HEK293 (cell line): ENCODE results near the gene TMEM178A.

ENCODE experiments used
- TCF7L2 ChIP-seq: IDR thresholded peaks from 2 replicates; pipeline ENCODE4 v1.6.1; 2011; ENCODE audit warnings: low read depth, mild to moderate bottlenecking, inconsistent platforms, low read length, moderate library complexity, borderline replicate concordance
- ZBTB26 ChIP-seq: fragments of 450-650 bp; formaldehyde crosslinking; optimal IDR thresholded peaks from 2 replicates; pipeline ENCODE3; 2016; ENCODE audit warnings: missing biosample characterization, mild to moderate bottlenecking, missing genetic modification characterization
- ZNF311 ChIP-seq: fragments of 450-650 bp; formaldehyde crosslinking; IDR thresholded peaks from 2 replicates; pipeline ENCODE4 v1.5.1; 2017; ENCODE audit warnings: missing biosample characterization, missing genetic modification characterization, borderline replicate concordance
- ZNF660 ChIP-seq: fragments of 450-650 bp; IDR thresholded peaks from 2 replicates; pipeline ENCODE4 v1.5.1; 2018; ENCODE audit warnings: missing biosample characterization, mild to moderate bottlenecking, missing genetic modification characterization
- ZNF830 ChIP-seq: fragments of 450-650 bp; IDR thresholded peaks from 2 replicates; pipeline ENCODE4 v1.5.0; 2018; ENCODE audit warnings: missing biosample characterization, missing genetic modification characterization, low read depth, mild to moderate bottlenecking, moderate library complexity
- TF ChIP-seq, protein P1 (sequence below): sonication (generic); formaldehyde crosslinking; IDR thresholded peaks from 2 replicates; pipeline ENCODE4 v1.8.1; 2022; ENCODE audit warnings: mild to moderate bottlenecking, moderate library complexity, missing genetic modification reagents
- TF ChIP-seq, protein P2 (sequence below): IDR thresholded peaks from 2 replicates; pipeline ENCODE4 v1.6.1; 2011; ENCODE audit warnings: mild to moderate bottlenecking, low read depth, low read length, borderline replicate concordance
- TF ChIP-seq, protein P3 (sequence below): fragments of 450-650 bp; formaldehyde crosslinking; IDR thresholded peaks from 2 replicates; pipeline ENCODE4 v1.5.1; 2016; ENCODE audit warnings: missing biosample characterization, missing genetic modification characterization

DNA sequence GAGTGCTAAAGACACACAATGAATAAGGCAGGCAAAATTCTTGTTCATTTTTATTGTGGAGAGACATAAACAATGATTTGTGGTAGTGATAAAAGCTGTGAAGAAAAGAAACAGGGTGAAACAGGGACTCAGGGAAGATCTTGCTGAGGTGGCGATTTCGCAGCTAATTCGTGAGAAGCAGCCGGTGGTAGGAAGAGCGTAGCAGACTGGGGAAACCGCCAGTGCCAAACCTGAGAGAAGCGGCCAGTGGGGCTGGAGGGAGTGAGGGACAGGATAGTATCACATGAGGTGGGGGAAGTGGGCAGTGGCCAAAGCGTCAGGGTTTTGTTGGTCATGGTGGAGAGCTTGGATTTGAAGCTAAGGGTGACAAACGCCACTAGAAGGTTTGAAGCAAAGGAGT, 42.3 kb downstream of the TMEM178A start:
- TF ChIP-seq, protein P1, sequence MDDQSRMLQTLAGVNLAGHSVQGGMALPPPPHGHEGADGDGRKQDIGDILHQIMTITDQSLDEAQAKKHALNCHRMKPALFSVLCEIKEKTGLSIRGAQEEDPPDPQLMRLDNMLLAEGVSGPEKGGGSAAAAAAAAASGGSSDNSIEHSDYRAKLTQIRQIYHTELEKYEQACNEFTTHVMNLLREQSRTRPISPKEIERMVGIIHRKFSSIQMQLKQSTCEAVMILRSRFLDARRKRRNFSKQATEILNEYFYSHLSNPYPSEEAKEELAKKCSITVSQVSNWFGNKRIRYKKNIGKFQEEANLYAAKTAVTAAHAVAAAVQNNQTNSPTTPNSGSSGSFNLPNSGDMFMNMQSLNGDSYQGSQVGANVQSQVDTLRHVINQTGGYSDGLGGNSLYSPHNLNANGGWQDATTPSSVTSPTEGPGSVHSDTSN: no peak
- TF ChIP-seq, protein P2, sequence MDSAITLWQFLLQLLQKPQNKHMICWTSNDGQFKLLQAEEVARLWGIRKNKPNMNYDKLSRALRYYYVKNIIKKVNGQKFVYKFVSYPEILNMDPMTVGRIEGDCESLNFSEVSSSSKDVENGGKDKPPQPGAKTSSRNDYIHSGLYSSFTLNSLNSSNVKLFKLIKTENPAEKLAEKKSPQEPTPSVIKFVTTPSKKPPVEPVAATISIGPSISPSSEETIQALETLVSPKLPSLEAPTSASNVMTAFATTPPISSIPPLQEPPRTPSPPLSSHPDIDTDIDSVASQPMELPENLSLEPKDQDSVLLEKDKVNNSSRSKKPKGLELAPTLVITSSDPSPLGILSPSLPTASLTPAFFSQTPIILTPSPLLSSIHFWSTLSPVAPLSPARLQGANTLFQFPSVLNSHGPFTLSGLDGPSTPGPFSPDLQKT: no peak
- TF ChIP-seq, protein P3, sequence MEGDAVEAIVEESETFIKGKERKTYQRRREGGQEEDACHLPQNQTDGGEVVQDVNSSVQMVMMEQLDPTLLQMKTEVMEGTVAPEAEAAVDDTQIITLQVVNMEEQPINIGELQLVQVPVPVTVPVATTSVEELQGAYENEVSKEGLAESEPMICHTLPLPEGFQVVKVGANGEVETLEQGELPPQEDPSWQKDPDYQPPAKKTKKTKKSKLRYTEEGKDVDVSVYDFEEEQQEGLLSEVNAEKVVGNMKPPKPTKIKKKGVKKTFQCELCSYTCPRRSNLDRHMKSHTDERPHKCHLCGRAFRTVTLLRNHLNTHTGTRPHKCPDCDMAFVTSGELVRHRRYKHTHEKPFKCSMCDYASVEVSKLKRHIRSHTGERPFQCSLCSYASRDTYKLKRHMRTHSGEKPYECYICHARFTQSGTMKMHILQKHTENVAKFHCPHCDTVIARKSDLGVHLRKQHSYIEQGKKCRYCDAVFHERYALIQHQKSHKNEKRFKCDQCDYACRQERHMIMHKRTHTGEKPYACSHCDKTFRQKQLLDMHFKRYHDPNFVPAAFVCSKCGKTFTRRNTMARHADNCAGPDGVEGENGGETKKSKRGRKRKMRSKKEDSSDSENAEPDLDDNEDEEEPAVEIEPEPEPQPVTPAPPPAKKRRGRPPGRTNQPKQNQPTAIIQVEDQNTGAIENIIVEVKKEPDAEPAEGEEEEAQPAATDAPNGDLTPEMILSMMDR (tag by site-specific recombination): no peak
- TF ChIP-seq TCF7L2: no peak
- no peak for TF ChIP-seq ZNF660 (tag by site-specific recombination)
- no peak for TF ChIP-seq ZNF830 (tag by site-specific recombination)
- no peak for TF ChIP-seq ZBTB26
- TF ChIP-seq ZNF311 (tag by site-specific recombination): no peak
